H1 (cell line): ENCODE data around the gene ARID4A. TPM values are rescaled to one million over a fixed set of nuclear protein-coding genes. Genes with fewer than 3 reads are reported as not detected.

Experiments used
- CTCF ChIA-PET: fragments of 300-600 bp; sonication (Branson Sonifier 250); formaldehyde crosslinking; loops from one replicate; lab custom pipeline; 2021; ENCODE audit not compliant: partially characterized antibody; lab: Charles Lee
- POLR2A ChIA-PET: fragments of 300-600 bp; sonication (Branson Sonifier 250); formaldehyde crosslinking; loops from one replicate; lab custom pipeline; 2021; ENCODE audit warnings: inconsistent platforms; ENCODE audit not compliant: partially characterized antibody; lab: Charles Lee
- DNase-seq, 2 experiments: peaks; one replicate each; pipeline versions ENCODE4 v3.0.0 to v3.0.0-alpha.2; 2010 to 2022; ENCODE audit warnings: low spot score in 2 of 2, low read depth in 1 of 2, mixed read lengths in 1 of 2
- FAIRE-seq: peaks from 2 replicates; lab custom pipeline; 2011; peaks lifted over from hg19 to GRCh38; lab: Jason Lieb, UNC
- H2AFZ ChIP-seq: 2 replicates; pipeline ENCODE4 v1.8.1; 2012; ENCODE audit warnings: low read length, inconsistent platforms
- H2AK5ac ChIP-seq: 2 replicates; pipeline ENCODE4 v1.6.1; 2013; ENCODE audit warnings: low read depth, low read length
- H2BK120ac ChIP-seq: replicated peaks from 2 replicates; pipeline ENCODE3; 2013; ENCODE audit warnings: low read depth, low read length, inconsistent platforms
- H2BK12ac ChIP-seq: 2 replicates; pipeline ENCODE4 v1.6.1; 2013; ENCODE audit warnings: low read depth, low read length
- H2BK15ac ChIP-seq: 2 replicates; pipeline ENCODE4 v1.6.1; 2013; ENCODE audit warnings: low read length
- H2BK20ac ChIP-seq: 2 replicates; pipeline ENCODE4 v1.6.1; 2013; ENCODE audit warnings: low read length
- H2BK5ac ChIP-seq: 2 replicates; pipeline ENCODE4 v1.6.1; 2013; ENCODE audit warnings: low read depth, low read length
- H3K14ac ChIP-seq: 2 replicates; pipeline ENCODE4 v1.6.1; 2013; ENCODE audit warnings: inconsistent platforms; ENCODE audit not compliant: insufficient read length
- H3K18ac ChIP-seq: 2 replicates; pipeline ENCODE4 v1.6.1; 2013; ENCODE audit warnings: low read length; ENCODE audit errors: extremely low read depth
- H3K23ac ChIP-seq: 2 replicates; pipeline ENCODE4 v1.6.1; 2013; ENCODE audit warnings: inconsistent platforms; ENCODE audit not compliant: insufficient read length
- H3K23me2 ChIP-seq: 2 replicates; pipeline ENCODE4 v1.6.1; 2013; ENCODE audit warnings: low read depth, low read length
- H3K27ac ChIP-seq: 2 replicates; pipeline ENCODE4 v1.6.1; 2011; ENCODE audit warnings: low read depth, low read length, inconsistent platforms
- H3K27me3 ChIP-seq, 4 experiments: replicated peaks in 1 of 4; 1 replicate in 1 of 4; 2 replicates in 3 of 4; pipeline versions ENCODE4 v1.6.1 to v1.8.1; 2011 to 2013; ENCODE audit warnings: low read length in 3 of 4, mild to moderate bottlenecking in 3 of 4, inconsistent platforms in 2 of 4, mixed read lengths in 2 of 4, moderate library complexity in 1 of 4; ENCODE audit not compliant: control insufficient read depth in 3 of 4, insufficient read depth in 3 of 4; ENCODE audit errors: extremely low read depth in 1 of 4
- H3K36me3 ChIP-seq, 4 experiments: 2 replicates each; pipeline versions ENCODE4 v1.6.1 to v1.8.1; 2011 to 2013; ENCODE audit warnings: mild to moderate bottlenecking in 4 of 4, low read length in 3 of 4, moderate library complexity in 2 of 4, control low read depth in 1 of 4, inconsistent platforms in 1 of 4; ENCODE audit not compliant: insufficient read depth in 4 of 4, control insufficient read depth in 2 of 4
- H3K4ac ChIP-seq: replicated peaks from 2 replicates; pipeline ENCODE3; 2013; ENCODE audit warnings: low read length, low read depth, mixed read lengths, inconsistent platforms; ENCODE audit not compliant: insufficient read length
- H3K4me1 ChIP-seq, 4 experiments: replicated peaks in 1 of 4; 1 replicate in 1 of 4; 2 replicates in 3 of 4; pipeline versions ENCODE4 v1.6.1 to v1.8.1; 2011 to 2013; ENCODE audit warnings: low read length in 3 of 4, inconsistent platforms in 2 of 4, mixed read lengths in 1 of 4; ENCODE audit not compliant: insufficient read depth in 4 of 4, control insufficient read depth in 3 of 4
- H3K4me2 ChIP-seq, 2 experiments: 2 replicates each; pipeline versions ENCODE4 v1.6.1 to v1.8.1; 2011 to 2013; ENCODE audit warnings: low read depth in 2 of 2, low read length in 2 of 2, control low read depth in 1 of 2, inconsistent platforms in 1 of 2, mild to moderate bottlenecking in 1 of 2; ENCODE audit not compliant: insufficient read depth in 1 of 2
- H3K4me3 ChIP-seq, 4 experiments: fragments of 200-600, 300-600 bp in 1 of 4; sonication (generic), shearing (Covaris generic), sonication (Bioruptor Twin) in 1 of 4; 2 replicates each; pipeline versions ENCODE4 v1.5.1 to v1.8.1; 2011 to 2016; ENCODE audit warnings: low read length in 4 of 4, low read depth in 3 of 4, control low read depth in 2 of 4, inconsistent platforms in 2 of 4, mild to moderate bottlenecking in 2 of 4, mixed read lengths in 1 of 4, moderate library complexity in 1 of 4; ENCODE audit not compliant: insufficient read depth in 2 of 4; ENCODE audit errors: extremely low read depth in 1 of 4
- H3K56ac ChIP-seq: replicated peaks from 2 replicates; pipeline ENCODE3; 2013; ENCODE audit warnings: low read depth, mild to moderate bottlenecking, mixed read lengths, low read length, inconsistent platforms; ENCODE audit not compliant: insufficient read length
- H3K79me1 ChIP-seq: 2 replicates; pipeline ENCODE4 v1.6.1; 2013; ENCODE audit warnings: low read depth, low read length, control low read depth
- H3K79me2 ChIP-seq, 2 experiments: 2 replicates each; pipeline versions ENCODE4 v1.6.1 to v1.8.1; 2012 to 2013; ENCODE audit warnings: low read length in 2 of 2, mild to moderate bottlenecking in 2 of 2, inconsistent platforms in 1 of 2; ENCODE audit not compliant: insufficient read depth in 2 of 2, control insufficient read depth in 1 of 2
- H3K9ac ChIP-seq, 4 experiments: replicated peaks in 1 of 4; 1 replicate in 1 of 4; 2 replicates in 3 of 4; pipeline versions ENCODE4 v1.6.1 to v1.8.1; 2011 to 2013; ENCODE audit warnings: low read depth in 3 of 4, low read length in 3 of 4, control low read depth in 2 of 4, mild to moderate bottlenecking in 2 of 4, moderate library complexity in 2 of 4, inconsistent platforms in 1 of 4; ENCODE audit errors: extremely low read depth in 1 of 4
- H3K9me3 ChIP-seq, 2 experiments: 2 replicates each; pipeline versions ENCODE4 v1.6.1 to v1.8.1; 2012 to 2013; ENCODE audit warnings: mild to moderate bottlenecking in 2 of 2, moderate library complexity in 2 of 2, control low read depth in 1 of 2, inconsistent platforms in 1 of 2, low read depth in 1 of 2, low read length in 1 of 2, mixed read lengths in 1 of 2; ENCODE audit not compliant: insufficient read depth in 2 of 2
- H4K20me1 ChIP-seq, 2 experiments: replicated peaks in 1 of 2; 2 replicates each; pipeline versions ENCODE3 to v1.8.1; 2011 to 2013; ENCODE audit warnings: inconsistent platforms in 2 of 2, low read length in 2 of 2, mild to moderate bottlenecking in 1 of 2; ENCODE audit not compliant: insufficient read depth in 2 of 2, control insufficient read depth in 1 of 2
- H4K5ac ChIP-seq: 2 replicates; pipeline ENCODE4 v1.6.1; 2013; ENCODE audit warnings: low read length, low read depth, mixed read lengths, inconsistent platforms; ENCODE audit not compliant: insufficient read length
- H4K8ac ChIP-seq: 2 replicates; pipeline ENCODE4 v1.8.0; 2013; ENCODE audit warnings: mild to moderate bottlenecking, moderate library complexity, low read length, inconsistent platforms; ENCODE audit not compliant: insufficient read depth; ENCODE audit errors: extremely low read depth
- H4K91ac ChIP-seq: replicated peaks from 2 replicates; pipeline ENCODE3; 2013; ENCODE audit warnings: low read length, mixed read lengths, inconsistent platforms; ENCODE audit not compliant: insufficient read length
- BRCA1 ChIP-seq: IDR thresholded peaks from 2 replicates; pipeline ENCODE4 v1.6.1; 2012; ENCODE audit warnings: low read depth, low read length, improper control_type of control experiment
- CHD1 ChIP-seq: IDR thresholded peaks from 2 replicates; pipeline ENCODE4 v1.6.1; 2012; ENCODE audit warnings: low read depth, low read length, improper control_type of control experiment
- CTBP2 ChIP-seq: IDR thresholded peaks from 2 replicates; pipeline ENCODE4 v1.7.0; 2011; ENCODE audit warnings: borderline replicate concordance, mild to moderate bottlenecking, moderate library complexity, mixed read lengths, low read length; ENCODE audit not compliant: insufficient read depth, insufficient read length
- KDM4A ChIP-seq: IDR thresholded peaks from one replicate; pipeline ENCODE4 v1.7.1; 2012; ENCODE audit warnings: low read depth, mild to moderate bottlenecking, moderate library complexity, low read length, inconsistent platforms; ENCODE audit not compliant: severe bottlenecking
- RXRA ChIP-seq: IDR thresholded peaks from 2 replicates; pipeline ENCODE4 v1.6.1; 2011; ENCODE audit warnings: low read depth, mild to moderate bottlenecking, low read length, moderate library complexity; ENCODE audit not compliant: insufficient read depth
- SP4 ChIP-seq: IDR thresholded peaks from 2 replicates; pipeline ENCODE4 v1.6.1; 2012; ENCODE audit warnings: low read length, inconsistent platforms
- TAF7 ChIP-seq: optimal IDR thresholded peaks from 2 replicates; pipeline ENCODE3; 2011; ENCODE audit warnings: low read depth, mild to moderate bottlenecking, inconsistent platforms, low read length, moderate library complexity, borderline replicate concordance
- whole genome bisulfite sequencing, 2 experiments: shearing (Covaris generic) in 1 of 2; methylation state at CpG; one replicate each; pipeline versions ENCODE4 v1.1.6 to v1.1.7; 2013 to 2015; ENCODE audit warnings: low lambda C conversion rate in 2 of 2, mixed read lengths in 2 of 2, inconsistent platforms in 1 of 2, low coverage in 1 of 2, missing lambda C conversion rate in 1 of 2; ENCODE audit not compliant: insufficient replicate concordance in 2 of 2, insufficient coverage in 1 of 2, insufficient read length in 1 of 2; ENCODE audit errors: extremely low coverage in 1 of 2, missing lambda C conversion rate in 1 of 2; 5-methylcytosine and 5-hydroxymethylcytosine counted together
- polyA plus RNA-seq, 7 experiments: library from polyadenylated mRNA; depleted of rRNA in 3 of 7; stranded (reverse) in 5 of 7; unstranded in 2 of 7; fragments of >200 nt in 5 of 7; fragments of 200-250 nt in 2 of 7; gene quantifications; 1 replicate in 5 of 7; 2 replicates in 1 of 7; 4 replicates in 1 of 7; pipeline versions ENCODE4 v1.2.1 to v1.2.3, GENCODE V29; 2011 to 2013; ENCODE audit warnings: missing spikeins in 2 of 7, mixed read lengths in 2 of 7
- total RNA-seq: library from RNA; stranded (reverse); fragmentation: NEBNext Ultra II Directional; extraction: Animal tissue kit (Norgen Biotek cat#: 25700); gene quantifications from 2 replicates; pipeline ENCODE4 v1.2.1, GENCODE V29; 2021
- TF ChIP-seq, protein P1 (sequence below): IDR thresholded peaks from 2 replicates; pipeline ENCODE4 v1.6.1; 2011; ENCODE audit warnings: low read length, improper control_type of control experiment

Gene ARID4A
- total and polyA plus RNA-seq, 2 of the 8 experiments (the other 6 are each of a cell fraction or from before 2014, with no cell fraction given): 2.1 to 14.6 TPM

DNA sequence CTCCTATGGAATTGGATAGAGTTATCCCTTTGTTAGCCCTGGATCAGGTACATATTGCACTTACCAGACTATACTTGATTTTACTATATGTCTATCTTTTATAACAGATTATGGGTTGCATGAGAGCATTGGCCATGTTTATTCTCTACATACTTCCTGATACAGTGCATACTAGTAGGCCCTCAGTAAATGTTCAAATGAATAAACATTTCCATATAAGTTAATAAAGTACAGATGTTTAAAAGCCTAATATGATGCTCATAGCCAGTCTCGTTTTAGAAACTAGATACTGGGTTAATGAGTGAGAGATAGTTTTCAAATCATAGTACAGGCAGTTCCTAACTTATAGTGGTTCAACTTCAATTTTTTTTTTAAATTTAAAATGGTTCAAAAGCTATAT is 57.9 kb downstream of the ARID4A start:
- 81% methylated on average over 1 of the region's 1 CpG; no CpG with 5 or more reads in 1 of the 2 experiments for WGBS, 2 experiments
- H2BK5ac ChIP-seq: no peak overlapping the region
- no peak overlapping the region for H2BK120ac ChIP-seq
- no peak overlapping the region for H3K23ac ChIP-seq
- no peak overlapping the region for H4K91ac ChIP-seq
- H3K23me2 ChIP-seq: no peaks in the 10 kb centered on the region
- H2AK5ac ChIP-seq: no peak overlapping the region
- no peak overlapping the region for H3K4ac ChIP-seq
- ChIA-PET POLR2A (no interaction called here), CTCF (interaction anchor here (0.7 kb wide), 1 partner anchor 1220 kb away, joined by 3 read pairs; the partner anchor contains the start of gene CCDC175)
- no peak overlapping the region for H3K27ac ChIP-seq
- peaks cover 0 to 46% (median 13%) of the 10 kb centered on the region in 4 experiments; a peak in 7 of 8 replicates for H3K36me3 ChIP-seq
- no peaks in the 10 kb centered on the region for H3K9me3 ChIP-seq
- FAIRE-seq (no peak), DNase-seq (no peak)
- no peak overlapping the region for H4K5ac ChIP-seq
- TF ChIP-seq, protein P1, sequence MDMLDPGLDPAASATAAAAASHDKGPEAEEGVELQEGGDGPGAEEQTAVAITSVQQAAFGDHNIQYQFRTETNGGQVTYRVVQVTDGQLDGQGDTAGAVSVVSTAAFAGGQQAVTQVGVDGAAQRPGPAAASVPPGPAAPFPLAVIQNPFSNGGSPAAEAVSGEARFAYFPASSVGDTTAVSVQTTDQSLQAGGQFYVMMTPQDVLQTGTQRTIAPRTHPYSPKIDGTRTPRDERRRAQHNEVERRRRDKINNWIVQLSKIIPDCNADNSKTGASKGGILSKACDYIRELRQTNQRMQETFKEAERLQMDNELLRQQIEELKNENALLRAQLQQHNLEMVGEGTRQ: no peak
- TF ChIP-seq SP4 (no peak), RXRA (no peak), CHD1 (no peak), KDM4A (no peak), TAF7 (no peak), BRCA1 (no peak), CTBP2 (no peak)
- no peaks in the 10 kb centered on the region for H3K27me3 ChIP-seq
- H2BK12ac ChIP-seq: no peak overlapping the region
- no peak overlapping the region for H3K14ac ChIP-seq
- no peak overlapping the region for H2BK20ac ChIP-seq
- H4K20me1 ChIP-seq: no peaks in the 10 kb centered on the region
- no peaks in the 10 kb centered on the region for H3K79me1 ChIP-seq
- H3K79me2 ChIP-seq: no peaks in the 10 kb centered on the region
- H3K9ac ChIP-seq: no peak overlapping the region
- H3K4me3 ChIP-seq: no peak overlapping the region
- H3K18ac ChIP-seq: no peak overlapping the region
- H3K4me1 ChIP-seq: no peaks in the 10 kb centered on the region
- H2AFZ ChIP-seq: no peak overlapping the region
- no peak overlapping the region for H4K8ac ChIP-seq
- H3K4me2 ChIP-seq: no peak overlapping the region
- H3K56ac ChIP-seq: no peak overlapping the region
- H2BK15ac ChIP-seq: no peak overlapping the region
